Ectodermal cell (in vitro differentiated cells): ENCODE measurements around the gene PYGO2.
"Not testable (repeated sequence)": the region's sequence is repeated elsewhere in the genome, so short reads cannot be mapped to it uniquely, and the experiment has no call there.

Experiments used
- H3K27ac ChIP-seq: 2 replicates; pipeline ENCODE4 v1.7.0; 2013; ENCODE audit warnings: mild to moderate bottlenecking, low read depth, low read length; ENCODE audit not compliant: insufficient read depth, poor library complexity, severe bottlenecking
- H3K27me3 ChIP-seq: 2 replicates; pipeline ENCODE4 v1.7.0; 2013; ENCODE audit warnings: mild to moderate bottlenecking, low read length; ENCODE audit not compliant: insufficient read depth, control insufficient read depth, poor library complexity, severe bottlenecking
- H3K36me3 ChIP-seq: one replicate; pipeline ENCODE4 v1.7.0; 2013; ENCODE audit warnings: low read length; ENCODE audit not compliant: control insufficient read depth, insufficient read depth
- H3K4me1 ChIP-seq: one replicate; pipeline ENCODE4 v1.7.0; 2013; ENCODE audit warnings: low read length; ENCODE audit not compliant: control insufficient read depth, insufficient read depth
- H3K4me3 ChIP-seq: 2 replicates; pipeline ENCODE4 v1.7.0; 2013; ENCODE audit warnings: low read depth, low read length, control low read depth; ENCODE audit not compliant: insufficient read depth
- H3K9me3 ChIP-seq: 2 replicates; pipeline ENCODE4 v1.7.0; 2013; ENCODE audit warnings: mild to moderate bottlenecking, low read length, moderate library complexity; ENCODE audit not compliant: control insufficient read depth
- WGBS, 2 experiments: methylation state at CpG; one replicate each; pipeline ENCODE4 v1.1.7; 2013; ENCODE audit warnings: missing lambda C conversion rate in 2 of 2; 5-methylcytosine and 5-hydroxymethylcytosine counted together

The PYGO2 gene

GRCh38 chr1:154992721-154993571 lies 31.4 kb upstream of the PYGO2 start:
- Histone ChIP-seq H3K27me3 (no peaks in the 10 kb centered on the region), H3K9me3 (no peaks in the 10 kb centered on the region), H3K4me1 (no peaks in the 10 kb centered on the region), H3K36me3 (peaks cover 30% of the 10 kb centered on the region), H3K27ac (no peak overlapping the region), H3K4me3 (no peak overlapping the region)
- WGBS, 2 experiments = 89 to 92% methylated on average over 14 of the region's 14 CpGs

- 92 to 94% methylated on average over 8 of the region's 8 CpGs for WGBS, 2 experiments
- H3K4me3 ChIP-seq = no peak overlapping the region
Measured at GRCh38 chr1:154990276-154990675, 28.7 kb upstream of the PYGO2 start.

DNA sequence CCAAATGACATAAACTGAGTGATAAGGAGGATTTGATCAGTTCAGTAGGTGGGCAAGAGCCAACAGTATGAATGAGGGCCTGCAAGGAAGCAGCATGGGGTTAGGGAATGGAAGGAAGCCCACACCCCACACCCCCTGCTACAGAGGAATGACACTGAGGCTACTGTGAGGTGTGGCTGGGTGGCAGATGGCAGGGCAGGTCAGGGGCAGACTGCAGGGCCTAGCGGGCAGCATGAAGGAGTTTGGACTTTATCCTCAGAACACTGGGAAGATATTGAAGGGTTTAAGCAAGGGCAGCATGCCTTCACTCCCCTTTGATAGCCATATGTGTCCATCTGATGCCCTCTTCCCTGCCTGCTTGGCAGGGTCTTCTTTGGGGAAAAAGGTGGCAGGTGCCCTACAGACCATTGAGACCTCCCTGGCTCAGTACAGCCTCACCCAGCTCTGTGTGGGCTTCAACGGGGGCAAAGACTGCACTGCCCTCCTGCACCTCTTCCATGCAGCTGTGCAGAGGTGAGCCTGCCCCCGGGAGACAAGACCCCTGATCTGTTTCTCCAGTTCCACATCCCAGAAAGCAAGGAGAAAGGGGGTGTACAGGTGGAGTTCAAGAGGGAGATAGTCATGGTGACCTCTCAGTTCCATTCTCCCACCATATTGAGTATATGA lies 27.7 kb upstream of the PYGO2 start:
- H3K4me1 ChIP-seq = peaks cover 6% of the 10 kb centered on the region
- 87 to 94% methylated on average over 3 of the region's 3 CpGs for WGBS, 2 experiments
- no peaks in the 10 kb centered on the region for H3K9me3 ChIP-seq
- H3K27ac ChIP-seq = no peak overlapping the region
- peaks cover 34% of the 10 kb centered on the region for H3K36me3 ChIP-seq
- H3K4me3 ChIP-seq = no peak overlapping the region
- H3K27me3 ChIP-seq = no peaks in the 10 kb centered on the region

More at GRCh38 chr1:154990276-154990675, 28.7 kb upstream of the PYGO2 start:
- H3K4me1 ChIP-seq = no peaks in the 10 kb centered on the region
- H3K9me3 ChIP-seq = no peaks in the 10 kb centered on the region
- peaks cover 34% of the 10 kb centered on the region for H3K36me3 ChIP-seq
- no peak overlapping the region for H3K27ac ChIP-seq
- no peaks in the 10 kb centered on the region for H3K27me3 ChIP-seq

- 96% methylated on average over 17 of the region's 17 CpGs for WGBS, 2 experiments
Measured at GRCh38 chr1:154988058-154988954, 26.7 kb upstream of the PYGO2 start.

GRCh38 chr1:154987326-154987725 lies 25.7 kb upstream of the PYGO2 start:
- no peaks in the 10 kb centered on the region for H3K9me3 ChIP-seq
- peaks cover 11% of the 10 kb centered on the region for H3K4me1 ChIP-seq
- H3K36me3 ChIP-seq = peaks cover 34% of the 10 kb centered on the region
- H3K4me3 ChIP-seq = no peak overlapping the region
- no peaks in the 10 kb centered on the region for H3K27me3 ChIP-seq
- WGBS, 2 experiments = 97% methylated on average over 6 of the region's 6 CpGs
- no peak overlapping the region for H3K27ac ChIP-seq

More at GRCh38 chr1:154988058-154988954, 26.7 kb upstream of the PYGO2 start:
- Histone ChIP-seq H3K36me3 (peaks cover 34% of the 10 kb centered on the region), H3K4me3 (no peak overlapping the region), H3K9me3 (no peaks in the 10 kb centered on the region), H3K27me3 (no peaks in the 10 kb centered on the region), H3K27ac (no peak overlapping the region), H3K4me1 (peaks cover 9% of the 10 kb centered on the region)

DNA sequence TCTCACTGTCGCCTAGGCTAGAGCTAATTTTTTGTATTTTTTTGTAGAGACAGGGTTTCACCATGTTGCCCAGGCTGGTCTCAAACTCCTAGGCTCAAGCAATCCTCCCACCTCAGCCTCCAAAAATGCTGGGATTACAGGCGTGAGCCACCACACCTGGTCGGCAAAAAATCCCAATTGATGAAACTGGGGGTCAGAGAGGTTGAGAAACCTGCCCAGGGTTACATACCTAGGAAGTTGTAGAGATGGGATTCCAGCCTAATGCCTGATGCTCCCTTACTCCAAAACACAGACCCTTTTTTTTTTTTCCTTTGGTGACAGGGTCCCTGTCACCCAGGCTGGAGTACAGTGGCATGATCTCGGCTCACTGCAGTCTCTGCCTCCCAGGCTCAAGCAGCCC lies 25.2 kb upstream of the PYGO2 start:
- not testable (repeated sequence) for H3K4me3 ChIP-seq, H3K27ac ChIP-seq, H3K9me3 ChIP-seq, H3K27me3 ChIP-seq
- peaks cover 34% of the 10 kb centered on the region for H3K36me3 ChIP-seq
- H3K4me1 ChIP-seq = peaks cover 12% of the 10 kb centered on the region
- 84 to 93% methylated on average over 4 of the region's 4 CpGs for WGBS, 2 experiments

GRCh38 chr1:154983776-154984466 lies 22.3 kb upstream of the PYGO2 start:
- H3K27me3 ChIP-seq = no peaks in the 10 kb centered on the region
- peaks cover 24% of the 10 kb centered on the region for H3K36me3 ChIP-seq
- H3K4me1 ChIP-seq = peaks cover 12% of the 10 kb centered on the region
- WGBS, 2 experiments = 20 to 23% methylated on average over 17 of the region's 17 CpGs
- H3K4me3 ChIP-seq = peak overlapping the region; percentile 79
- no peak overlapping the region for H3K27ac ChIP-seq
- H3K9me3 ChIP-seq = no peaks in the 10 kb centered on the region

- H3K36me3 ChIP-seq = peaks cover 19% of the 10 kb centered on the region
- H3K27me3 ChIP-seq = no peaks in the 10 kb centered on the region
- peak within 1 kb of the TSS; percentile 38 for H3K27ac ChIP-seq
- WGBS, 2 experiments = 0% methylated on average over 26 of the region's 26 CpGs
- H3K4me3 ChIP-seq = peak within 1 kb of the TSS; percentile 79
- no peaks in the 10 kb centered on the region for H3K9me3 ChIP-seq
- peaks cover 12% of the 10 kb centered on the region for H3K4me1 ChIP-seq
Measured at GRCh38 chr1:154982897-154983648, 21.5 kb upstream of the PYGO2 start, which contains the start of gene FLAD1. FLAD1 (plus strand) TSS chr1:154983344; CDS start chr1:154983695, 351 bp downstream.

DNA sequence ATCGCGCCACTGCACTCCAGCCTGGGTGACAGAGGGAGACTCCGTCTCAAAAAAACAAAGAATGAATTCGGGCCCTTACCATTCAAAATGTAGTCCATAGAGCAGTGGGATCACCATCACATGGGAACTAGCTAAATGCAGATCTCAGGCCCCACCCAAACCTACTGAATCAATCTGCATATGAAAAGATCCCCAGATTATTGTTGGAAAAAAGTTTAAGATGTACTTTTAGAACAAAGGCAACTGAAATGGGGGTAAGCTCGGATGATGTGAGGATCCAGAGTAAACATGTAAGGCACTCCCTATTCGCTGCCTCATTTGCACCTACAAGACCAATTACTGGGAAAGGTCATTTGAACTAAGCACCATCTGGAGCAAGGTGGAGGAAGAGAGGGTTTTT lies 20.8 kb upstream of the PYGO2 start:
- 54 to 59% methylated on average over 6 of the region's 6 CpGs for WGBS, 2 experiments
- Histone ChIP-seq H3K27ac (peak overlapping the region; percentile 38), H3K9me3 (no peaks in the 10 kb centered on the region), H3K4me1 (peaks cover 12% of the 10 kb centered on the region), H3K36me3 (peaks cover 14% of the 10 kb centered on the region), H3K27me3 (no peaks in the 10 kb centered on the region), H3K4me3 (peak overlapping the region; percentile 44)
